GM19025 (cell line): ENCODE data around the gene NAA16.
A peak's percentile ranks its signal among the peaks of the same experiment; 100 is the strongest.

ENCODE experiments used
- ATAC-seq: cut with Tn5 transposase; IDR thresholded peaks from one replicate; pipeline ENCODE4 v1.9.1; 2021; ENCODE audit warnings: mild to moderate bottlenecking, low read depth, moderate library complexity; ENCODE audit not compliant: unreplicated experiment

The NAA16 gene

DNA sequence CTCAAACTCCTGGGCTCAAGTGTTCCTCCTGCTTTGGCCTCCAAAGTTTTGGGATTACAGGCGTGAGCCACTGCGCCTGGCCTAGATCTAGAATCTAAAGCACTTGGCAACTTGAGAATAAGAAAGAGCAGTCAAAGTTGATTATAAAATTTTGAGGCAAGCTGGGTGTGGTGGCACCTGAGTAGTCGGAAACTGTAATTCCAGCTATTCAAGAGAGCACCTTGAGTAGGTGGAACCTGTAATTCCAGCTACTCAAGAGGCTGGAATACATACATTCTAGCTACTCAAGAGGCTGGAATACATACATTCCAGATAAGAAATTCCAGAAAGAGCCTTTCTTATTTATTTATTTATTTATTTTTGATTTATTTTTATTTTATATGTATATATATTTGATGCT is 8.3 kb upstream of the NAA16 start:
- ATAC-seq: no peak

DNA sequence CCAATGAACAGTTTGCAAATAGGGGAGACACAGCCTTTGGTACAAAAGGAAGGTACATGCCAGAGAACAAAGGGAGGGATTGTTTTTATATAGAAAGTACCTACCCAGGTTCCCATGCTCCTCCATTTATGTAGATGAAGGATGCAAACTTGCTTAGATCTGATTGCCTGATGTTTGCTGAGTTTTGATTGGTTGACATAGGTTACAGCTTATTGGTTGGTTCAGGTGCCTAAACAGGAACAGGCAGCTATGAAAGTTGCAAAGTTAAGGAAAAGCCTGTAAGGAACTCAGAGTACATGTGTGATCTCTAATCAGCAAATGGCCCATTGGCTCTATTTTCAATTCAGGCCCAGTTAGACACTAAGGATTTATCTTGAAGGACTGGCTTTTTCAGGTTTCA is 6.5 kb upstream of the NAA16 start:
- ATAC-seq: no peak

DNA sequence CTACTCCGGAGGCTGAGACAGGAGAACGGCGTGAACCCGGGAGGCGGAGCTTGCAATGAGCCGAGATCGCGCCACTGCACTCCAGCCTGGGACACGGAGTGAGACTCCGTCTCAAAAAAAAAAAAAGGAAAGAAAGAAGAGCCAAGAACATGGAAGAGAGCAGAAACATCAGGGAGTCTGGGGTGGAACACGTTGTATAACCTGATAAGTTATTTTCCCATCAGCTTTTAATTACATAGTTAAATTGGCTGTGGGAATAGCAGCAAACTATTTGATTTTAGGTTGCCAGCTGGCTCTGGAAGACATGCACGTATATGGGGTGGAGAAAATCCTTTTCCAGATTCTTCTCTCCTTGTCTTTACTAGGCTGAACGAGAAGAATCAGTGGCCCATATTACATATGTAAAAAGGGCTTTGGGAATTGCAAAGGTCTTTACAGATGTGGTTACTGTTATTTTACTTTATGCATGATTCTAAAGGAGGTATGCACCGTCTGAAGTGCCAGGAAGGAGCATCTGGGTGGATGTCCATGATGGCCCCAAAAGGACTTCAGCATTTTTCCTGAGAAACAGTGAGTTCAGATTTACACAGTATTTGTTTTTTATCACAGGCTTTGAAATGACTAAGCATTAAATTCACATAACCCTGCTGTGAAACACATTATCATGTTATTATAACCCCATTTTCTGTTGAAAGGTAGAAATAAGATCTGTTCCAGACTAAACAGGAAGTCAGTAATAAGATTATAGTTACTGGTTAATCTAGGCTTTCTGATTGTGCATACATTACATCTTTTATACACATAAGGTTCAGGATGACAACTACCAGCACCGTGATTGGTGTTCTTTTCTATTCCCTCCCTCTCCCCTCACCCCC is 4.6 kb upstream of the NAA16 start:
- no peak for ATAC-seq

DNA sequence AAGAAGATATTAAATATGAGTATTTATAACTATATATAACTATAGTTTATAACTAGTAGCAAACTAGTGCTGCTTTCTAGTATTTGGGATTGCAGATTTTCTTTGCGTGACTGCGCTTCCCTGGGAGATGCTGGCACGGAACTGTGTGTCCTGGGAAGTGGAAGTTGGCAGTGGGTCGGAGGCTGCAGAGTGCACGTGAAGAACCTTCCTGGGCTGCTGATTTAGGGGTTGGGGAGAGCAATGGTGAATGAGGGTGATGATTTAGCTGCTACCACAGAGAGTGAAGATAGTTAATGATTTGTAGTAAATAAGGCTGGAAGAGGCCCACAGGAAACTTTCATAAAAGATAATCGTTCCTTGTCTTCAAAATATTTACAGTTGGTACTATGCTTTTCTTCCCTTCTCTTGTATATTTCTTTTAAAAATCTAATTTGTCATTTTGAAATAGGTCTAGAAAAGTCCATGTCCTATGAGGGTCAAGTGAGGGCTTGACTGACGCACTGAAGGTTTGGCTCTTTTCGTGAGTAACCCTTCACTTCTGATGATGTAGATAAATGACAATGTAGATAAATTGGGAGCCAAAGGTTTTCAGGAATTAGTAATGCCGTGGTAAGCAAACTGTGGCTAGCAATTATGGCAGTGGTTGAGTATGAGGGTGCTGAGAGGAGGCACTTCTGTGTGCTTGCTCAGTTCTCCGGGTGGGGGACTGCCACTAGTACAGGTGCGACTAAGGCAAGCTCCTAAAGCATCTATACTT is 3.0 kb upstream of the NAA16 start:
- ATAC-seq: no peak

DNA sequence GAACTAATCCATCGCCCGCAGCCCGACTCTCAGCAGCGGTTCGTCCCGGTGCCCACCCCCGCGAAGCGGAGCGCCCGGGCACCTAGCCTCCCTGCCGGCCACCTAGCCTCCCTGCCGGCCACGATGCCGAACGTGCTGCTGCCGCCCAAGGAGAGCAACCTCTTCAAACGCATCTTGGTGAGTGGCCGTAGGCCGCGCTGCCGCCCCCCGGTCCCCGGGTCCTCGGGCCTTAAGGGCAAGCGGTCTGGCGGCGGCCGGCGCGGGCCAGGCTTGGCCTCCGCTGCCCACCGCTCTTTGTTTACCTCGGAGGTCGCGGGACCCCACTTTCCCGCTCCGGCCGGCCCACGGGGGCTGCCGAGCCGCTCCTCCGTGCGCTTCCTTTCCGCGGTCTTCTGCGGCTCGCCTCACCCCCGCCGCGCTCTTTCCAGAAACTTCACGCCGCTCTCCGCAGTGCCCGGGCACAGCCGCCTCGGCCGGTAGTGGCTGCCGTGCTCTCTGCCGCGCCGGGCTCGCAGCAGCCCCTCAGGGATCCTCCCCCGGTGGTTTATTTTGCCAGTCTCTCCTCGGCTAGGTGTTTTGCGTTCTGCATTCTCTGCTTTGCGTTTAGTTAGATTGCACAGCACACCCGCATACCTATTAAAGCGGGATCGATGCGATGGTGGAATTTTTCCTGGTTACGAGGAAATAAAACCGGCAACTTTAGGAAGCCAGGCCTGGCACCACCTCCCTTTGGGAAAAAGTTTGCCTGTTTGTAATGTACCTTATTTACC is 524 bp downstream of the NAA16 start:
- ATAC-seq: peak; percentile 45

DNA sequence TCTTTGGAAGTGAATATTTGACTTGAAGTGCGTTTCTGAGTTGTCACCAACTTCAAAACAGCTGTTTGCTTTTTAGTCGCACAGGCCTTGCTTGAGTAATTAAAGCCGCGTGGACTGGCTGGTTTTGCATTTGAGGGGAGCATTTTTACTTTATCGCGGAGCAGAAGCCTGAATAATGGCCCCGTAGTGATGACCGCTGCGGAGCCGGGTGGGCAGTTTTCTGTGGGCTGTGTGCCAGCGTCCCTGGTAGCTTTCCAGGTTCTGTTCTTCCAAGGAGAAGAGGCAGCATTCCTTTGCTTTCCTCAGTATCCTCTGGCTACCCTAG is 1.1 kb downstream of the NAA16 start:
- no peak for ATAC-seq

DNA sequence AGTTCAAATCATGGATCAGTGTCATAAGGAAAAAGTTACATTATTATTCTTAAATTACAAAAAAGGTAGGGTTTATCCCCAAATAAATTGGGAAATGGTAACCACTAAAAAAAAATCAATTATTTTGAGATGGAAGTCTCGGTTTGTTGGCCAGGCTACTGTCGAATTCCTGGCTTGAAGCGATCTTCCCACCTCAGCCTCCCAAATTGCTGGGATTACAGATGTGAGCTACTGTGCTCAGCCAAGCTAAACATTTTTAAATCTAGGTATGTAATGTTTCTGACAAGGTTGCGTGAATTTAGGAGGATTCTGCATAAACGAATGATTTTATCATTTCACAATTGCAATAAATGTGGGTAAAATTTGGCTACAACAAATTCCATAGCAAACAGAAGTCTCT is 2.0 kb downstream of the NAA16 start:
- no peak for ATAC-seq

DNA sequence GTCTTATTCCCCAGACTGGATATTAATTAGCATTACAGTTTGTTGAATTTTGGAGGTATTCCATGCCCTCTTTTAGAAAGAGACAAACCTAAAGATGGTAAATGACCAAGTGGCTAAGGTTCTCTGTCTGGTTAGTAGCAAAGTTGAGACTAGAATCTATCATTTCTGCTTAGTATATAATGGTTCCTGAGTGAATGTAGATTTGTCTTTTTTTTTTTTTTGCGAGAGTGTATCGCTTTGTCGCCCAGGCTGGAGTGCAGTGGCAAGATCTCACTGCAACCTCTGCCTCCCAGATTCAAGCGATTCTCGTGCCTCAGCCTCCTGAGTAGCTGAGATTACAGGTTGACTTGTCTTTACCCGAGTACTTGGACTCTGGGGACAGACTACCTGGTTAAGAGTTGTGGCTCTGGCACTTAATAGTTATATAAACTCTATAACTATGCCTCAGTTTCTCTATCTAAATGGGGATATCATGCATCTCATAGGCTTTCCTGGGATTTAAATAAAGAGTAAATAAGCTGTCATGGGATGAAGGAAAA is 2.7 kb downstream of the NAA16 start:
- ATAC-seq: no peak

DNA sequence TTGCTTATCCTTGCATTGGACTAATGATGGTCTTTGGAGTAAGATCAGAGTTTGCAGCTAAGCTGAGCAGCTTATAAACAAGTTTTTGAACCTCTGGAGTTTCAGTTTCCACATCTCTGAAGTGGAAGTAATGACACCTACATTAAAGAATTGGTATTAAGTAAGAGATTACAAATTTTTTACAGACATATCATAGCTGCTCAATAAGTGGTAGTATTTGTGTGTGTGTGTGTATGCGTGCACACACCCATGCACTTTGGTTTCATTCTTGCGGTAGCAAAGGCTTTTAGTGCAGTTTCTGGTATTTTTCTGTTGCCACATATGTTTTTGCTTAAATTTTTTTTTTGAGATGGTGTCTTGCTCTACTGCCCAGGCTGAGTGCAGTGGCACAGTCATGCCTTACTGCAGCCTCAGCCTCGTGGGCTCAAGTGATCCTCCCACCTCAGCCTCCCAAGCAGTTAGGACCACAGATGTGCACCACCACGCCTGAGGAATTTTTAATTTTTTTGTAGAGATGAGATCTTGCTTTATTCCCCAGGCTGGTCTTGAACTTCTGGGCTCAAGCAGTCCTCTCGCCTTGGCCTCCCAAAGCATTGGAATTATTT is 4.5 kb downstream of the NAA16 start:
- ATAC-seq: no peak

DNA sequence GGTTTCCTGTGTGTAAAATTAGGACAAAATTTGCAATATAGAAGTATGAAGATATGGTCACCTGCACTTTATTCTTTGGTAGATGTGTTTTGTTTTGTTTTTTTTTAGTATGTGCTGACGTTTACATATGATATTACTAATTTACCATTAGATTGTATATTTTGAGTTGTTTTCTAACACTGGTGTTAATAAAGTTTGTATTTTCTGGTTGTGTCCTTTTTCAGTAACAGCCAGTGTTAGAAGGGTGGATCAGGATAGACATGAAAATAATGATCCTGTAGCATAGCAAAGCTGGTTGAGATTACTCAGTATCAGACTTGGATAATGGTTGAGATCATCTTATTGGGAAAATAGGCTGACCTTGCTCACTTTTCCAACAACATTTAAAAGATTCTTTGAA is 6.2 kb downstream of the NAA16 start:
- no peak for ATAC-seq

DNA sequence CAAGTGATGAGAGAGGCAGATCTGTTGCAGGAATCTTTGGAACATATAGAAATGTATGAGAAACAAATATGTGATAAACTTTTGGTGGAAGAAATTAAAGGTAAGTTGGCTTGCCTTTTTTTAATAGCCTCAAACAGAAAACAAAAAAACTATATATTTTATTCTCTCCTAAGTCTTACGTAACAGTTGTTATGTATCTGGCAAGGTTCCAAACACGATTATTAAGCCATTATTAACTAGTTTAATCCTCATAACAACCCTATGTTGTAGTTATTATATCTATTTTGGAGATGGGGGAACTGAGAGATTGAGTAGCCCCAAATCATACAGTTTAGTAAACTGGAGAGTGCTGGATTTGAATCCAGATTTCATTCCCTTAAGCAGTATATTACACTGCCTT is 14.7 kb downstream of the NAA16 start:
- no peak for ATAC-seq

DNA sequence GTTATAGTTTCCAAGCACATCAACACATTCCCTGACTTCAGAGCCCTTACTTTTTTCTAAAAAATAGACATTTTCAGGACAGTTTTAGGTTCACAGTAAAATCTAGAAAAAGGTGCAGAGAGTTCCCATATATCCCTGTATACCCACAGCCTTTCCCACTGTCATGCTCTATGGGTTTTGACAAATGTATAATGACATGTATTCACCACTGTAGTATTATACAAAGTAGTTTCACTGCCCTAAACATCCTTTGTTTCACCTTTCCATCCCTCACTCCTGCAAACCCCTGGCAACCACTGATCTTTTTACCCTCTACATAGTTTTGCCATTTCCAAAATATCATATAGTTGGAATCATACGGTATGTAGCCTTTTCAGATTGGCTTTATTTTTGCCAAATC is 15.6 kb downstream of the NAA16 start:
- no peak for ATAC-seq

DNA sequence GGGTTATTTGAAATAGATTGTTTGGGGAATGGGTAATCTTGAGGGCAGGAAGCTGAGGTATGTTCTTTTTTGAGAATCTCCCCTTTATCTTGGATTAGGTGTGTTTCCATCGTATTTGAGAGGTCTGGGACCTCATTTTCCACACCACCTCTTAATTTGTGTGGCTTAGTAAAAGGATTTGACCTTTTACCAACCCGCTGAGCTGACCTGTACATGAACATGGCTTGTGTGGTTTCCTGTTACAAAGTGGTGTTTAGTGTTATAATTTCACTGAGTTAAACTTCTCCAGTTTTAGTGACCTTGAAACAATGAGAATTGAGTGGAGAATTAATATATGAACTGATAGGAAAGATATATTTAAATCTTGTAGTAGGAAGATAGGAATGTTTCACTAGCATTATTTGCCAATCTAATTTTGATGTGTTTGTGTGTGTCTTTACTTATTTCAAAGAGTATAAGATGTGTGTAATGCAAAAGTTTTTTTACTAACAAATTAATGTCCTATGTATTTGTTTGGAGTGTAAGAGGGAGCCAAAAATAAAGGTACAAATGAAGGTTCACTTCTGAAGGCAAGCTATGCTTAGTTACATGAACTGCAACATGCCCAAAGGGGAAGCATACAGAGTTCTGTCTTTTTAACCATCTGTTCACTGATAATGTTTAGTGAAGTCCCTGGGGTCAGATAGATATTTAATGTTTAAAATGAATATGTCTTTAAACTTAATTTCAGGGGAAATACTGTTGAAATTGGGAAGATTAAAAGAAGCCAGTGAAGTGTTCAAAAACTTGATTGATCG is 17.1 kb downstream of the NAA16 start:
- no peak for ATAC-seq

DNA sequence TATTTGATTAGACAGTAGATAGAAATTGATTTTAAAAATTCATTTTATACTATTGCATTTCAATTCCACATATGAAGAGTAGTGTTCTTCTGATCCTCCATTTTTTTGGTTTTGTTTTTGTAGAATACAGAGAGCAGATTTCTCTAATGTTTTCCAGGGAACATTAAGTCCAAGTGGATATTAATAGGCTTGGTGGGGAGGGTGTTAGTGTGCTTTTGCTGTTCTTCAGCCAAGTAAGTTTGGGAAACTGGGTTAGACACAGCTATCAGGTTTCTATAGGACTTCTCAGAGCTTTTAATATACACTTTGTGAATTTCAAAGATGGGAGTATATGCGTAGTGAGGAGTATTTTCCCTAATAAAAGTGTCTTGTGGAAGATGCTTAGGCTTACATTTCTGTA is 21.8 kb downstream of the NAA16 start:
- no peak for ATAC-seq

DNA sequence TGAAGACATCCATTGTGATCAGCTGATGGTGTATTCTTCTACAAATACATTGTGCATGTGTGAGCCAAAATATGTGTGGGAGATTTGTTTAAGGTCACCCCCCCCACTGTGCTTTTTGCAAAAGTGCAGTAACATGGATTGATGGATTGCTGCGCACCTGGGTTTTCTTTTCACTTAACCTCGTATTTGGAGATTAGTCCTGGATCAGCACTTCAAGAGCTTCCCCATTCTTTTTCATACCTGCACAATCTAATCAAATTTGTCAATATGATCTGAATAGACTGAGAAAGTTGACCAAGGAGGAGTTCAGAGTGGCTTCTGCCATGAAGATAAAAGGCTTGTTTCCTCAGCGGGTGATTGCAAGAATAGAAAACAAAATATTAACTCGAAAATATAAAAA is 23.7 kb downstream of the NAA16 start:
- ATAC-seq: no peak

DNA sequence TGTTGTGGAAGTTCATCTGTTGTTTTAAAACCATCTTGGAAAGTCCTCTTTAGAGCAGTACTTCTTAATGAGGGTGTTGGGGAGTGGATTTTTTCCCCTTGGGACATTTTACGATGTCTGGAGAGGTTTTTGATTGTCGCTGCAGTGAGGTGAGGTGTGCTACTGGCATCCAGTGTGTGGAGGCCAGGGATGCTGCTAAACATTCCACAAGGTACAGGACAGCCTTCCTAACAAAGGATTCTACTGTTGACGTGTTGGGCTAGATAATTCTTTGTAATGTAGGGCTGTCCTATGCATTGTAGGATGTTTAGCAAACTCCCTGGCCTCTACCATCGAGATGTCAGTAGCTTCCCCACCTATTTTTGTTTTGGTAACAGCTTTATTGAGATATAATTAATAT is 33.3 kb downstream of the NAA16 start:
- no peak for ATAC-seq

DNA sequence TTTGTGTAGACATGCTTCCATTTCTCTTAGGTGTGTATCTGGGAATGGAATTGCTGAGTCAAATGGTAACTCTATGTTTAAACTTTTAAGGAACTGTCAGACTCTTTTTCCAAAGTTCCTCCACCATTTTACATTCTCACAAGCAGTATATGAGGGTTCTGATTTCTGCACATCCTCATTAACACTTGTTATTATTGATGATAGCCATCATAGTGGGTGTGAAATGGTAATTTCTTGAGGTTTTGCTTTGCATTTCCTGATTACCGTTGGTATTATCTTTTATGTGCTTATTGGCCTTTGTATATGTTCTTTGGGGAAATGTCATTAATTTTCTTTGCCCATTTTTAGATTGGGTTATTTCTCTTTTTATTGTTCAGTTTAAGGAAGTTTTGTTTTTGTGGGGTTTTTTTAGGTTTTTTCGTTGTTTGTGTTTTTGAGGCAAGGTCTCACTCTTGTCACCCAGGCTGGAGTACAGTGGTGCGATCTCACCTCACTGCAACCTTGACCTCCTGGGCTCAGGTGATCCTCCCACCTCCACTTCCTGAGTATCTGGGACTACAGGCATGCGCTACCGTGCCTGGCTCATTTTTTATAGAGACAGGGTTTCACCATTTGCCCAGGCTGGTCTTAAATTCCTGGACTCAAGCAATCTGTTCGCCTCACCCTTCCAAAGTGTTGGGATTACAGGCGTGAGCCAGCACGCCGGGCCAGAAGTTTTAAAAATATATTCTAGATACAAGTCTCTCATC is 34.3 kb downstream of the NAA16 start:
- ATAC-seq: no peak

DNA sequence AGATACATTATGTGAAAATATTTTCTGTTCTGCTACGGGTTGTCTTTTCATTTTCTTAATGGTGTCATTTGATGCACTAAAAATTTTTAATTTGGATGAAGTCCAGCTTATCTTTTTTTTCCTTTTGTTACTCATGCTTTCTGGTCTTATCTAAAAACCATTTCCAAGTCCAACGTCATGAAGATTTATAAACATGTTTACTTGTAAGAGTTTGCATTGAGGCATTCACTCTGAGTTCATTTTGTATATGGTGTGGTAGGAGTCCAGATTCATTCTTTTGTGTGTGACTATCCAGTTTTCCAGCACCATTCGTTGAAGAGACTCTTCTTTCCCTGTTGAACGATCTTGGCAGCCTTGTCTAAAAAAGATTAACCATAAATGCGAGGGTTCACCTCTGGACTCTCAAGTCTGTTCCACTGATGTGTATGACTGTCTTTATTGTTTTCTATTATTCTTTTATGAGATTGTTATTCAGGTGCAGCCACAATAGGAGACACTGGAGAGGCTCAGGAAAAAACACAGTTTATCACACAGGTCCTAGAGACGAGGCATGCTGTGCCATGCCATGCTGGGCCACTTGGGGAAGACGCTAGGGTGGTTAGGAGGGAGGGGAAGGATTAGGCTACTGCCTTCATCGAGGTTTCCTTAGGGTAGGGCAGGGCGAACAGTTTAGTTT is 35.0 kb downstream of the NAA16 start:
- no peak for ATAC-seq
